MM.1S (cell line): ENCODE data around the gene KLHDC7B.

ENCODE experiments used
- CTCF ChIP-seq: fragments of 300-600 bp; sonication (generic); IDR thresholded peaks from 2 replicates; pipeline ENCODE4 v1.5.1; 2016; ENCODE audit warnings: antibody characterized with exemption, low read length, mixed read lengths
- EZH2 ChIP-seq: fragments of 300-600 bp; sonication (generic); optimal IDR thresholded peaks from 2 replicates; pipeline ENCODE3; 2017; ENCODE audit warnings: low read depth, mild to moderate bottlenecking, antibody characterized with exemption, low read length, mixed read lengths
- EZH2phosphoT487 ChIP-seq: fragments of 300-600 bp; sonication (generic); IDR thresholded peaks from 2 replicates; pipeline ENCODE4 v1.6.1; 2018; ENCODE audit warnings: antibody characterized with exemption, low read length

GRCh38 chr22:50600538-50600937 lies 54.8 kb downstream of the KLHDC7B start, which contains the start of gene MAPK8IP2:
- TF ChIP-seq CTCF (no peak), EZH2 (no peak), EZH2phosphoT487 (no peak)
